ENCODE measurements around the gene GP1BB. TPM values are rescaled to one million over a fixed set of nuclear protein-coding genes. Genes with fewer than 3 reads are reported as not detected.

The GP1BB gene
- total and polyA plus RNA-seq, 10 of the 15 experiments (the other 5 are each of a cell fraction or from before 2014, with no cell fraction given) = 0.05 to 0.28 (median 0.28) TPM; not detected in 7

DNA sequence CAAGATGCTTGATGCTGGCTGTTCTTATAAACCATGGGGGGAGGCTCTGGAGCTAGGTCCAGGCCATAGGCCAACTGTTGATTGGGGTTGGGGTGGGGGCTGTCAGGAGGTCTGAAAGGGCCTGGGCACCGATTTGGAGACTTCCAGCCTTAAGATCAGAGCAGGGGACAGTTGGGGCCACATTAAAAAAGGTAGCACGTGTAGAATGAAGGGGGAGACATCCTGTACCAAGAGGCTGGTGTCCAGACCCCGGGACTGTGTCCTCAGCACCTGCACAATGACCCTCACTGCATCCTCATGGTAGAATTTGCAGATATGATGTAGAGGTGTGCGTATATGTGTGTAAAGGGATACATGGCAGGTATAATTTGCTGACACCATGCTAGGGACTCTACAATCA is 24.8 kb downstream of the GP1BB start:
- DNase-seq (ENCODE audit: low read depth, low spot score) (no peak), ATAC-seq (no peak), FAIRE-seq (no peak)
- WGBS (ENCODE audit: insufficient coverage, insufficient replicate concordance, low lambda C conversion rate, missing lambda C conversion rate) = 9% methylated on average over 4 of the region's 4 CpGs
- in situ Hi-C loops (cut with MboI) = no loop called here
- Histone ChIP-seq H3K4me1 (ENCODE audit: control insufficient read depth, insufficient read depth, low read length) (no peaks in the 10 kb centered on the region), H3K36me3 (ENCODE audit: control insufficient read depth in 2 of 2, insufficient read depth in 2 of 2, low read length in 1 of 2) (no peaks in the 10 kb centered on the region), H3K27ac (ENCODE audit: control insufficient read depth, insufficient read depth) (no peak overlapping the region), H3K27me3 (replicated peaks in 1 of 2; ENCODE audit: control insufficient read depth in 2 of 2, insufficient read depth in 2 of 2, low read length in 1 of 2) (peaks cover 0 to 7% of the 10 kb centered on the region in 2 experiments; a peak in 3 of 4 replicates), H3K79me2 (ENCODE audit: control insufficient read depth, insufficient read depth, low read length) (no peaks in the 10 kb centered on the region), H3K9me3 (replicated peaks; ENCODE audit: control insufficient read depth, insufficient read depth, low read length) (no peaks in the 10 kb centered on the region), H3K4me2 (ENCODE audit: control insufficient read depth, insufficient read depth) (no peak overlapping the region), H3K4me3 (no peak overlapping the region), H2AFZ (ENCODE audit: control insufficient read depth, low read depth, low read length) (no peak overlapping the region), H4K20me1 (ENCODE audit: control insufficient read depth, insufficient read depth) (peaks cover 4% of the 10 kb centered on the region; the same call in 1 of the 2 replicates), H3K9ac (ENCODE audit: control insufficient read depth, insufficient read depth, low read length) (no peak overlapping the region)
- ChIA-PET CTCF (interaction anchor here (1.5 kb wide), 1 partner anchor 162 kb away, joined by 3 read pairs; no protein-coding TSS in a partner anchor), RAD21 (ENCODE audit: unreplicated experiment) (no interaction called here), SMC1A (ENCODE audit: uncharacterized antibody, unreplicated experiment) (no interaction called here), POLR2A (no interaction called here)
- TF ChIP-seq SUZ12 (IDR thresholded peaks at IDR 0.05; ENCODE audit: unreplicated experiment) (no peak), CHD4 (IDR thresholded peaks at IDR 0.05) (no peak), FOXK2 (IDR thresholded peaks at IDR 0.05) (no peak), DPF2 (IDR thresholded peaks at IDR 0.05) (no peak), PAX8 (IDR thresholded peaks at IDR 0.05) (no peak), NBN (IDR thresholded peaks at IDR 0.05) (no peak), ETV6 (conservative IDR thresholded peaks at IDR 0.05 in 1 of 2, IDR thresholded peaks at IDR 0.05 in 1 of 2; ENCODE audit: borderline replicate concordance in 1 of 2, low read depth in 1 of 2) (no peak), ATF7 (IDR thresholded peaks at IDR 0.05; ENCODE audit: low read depth) (no peak)
- TF ChIP-seq, protein P1, sequence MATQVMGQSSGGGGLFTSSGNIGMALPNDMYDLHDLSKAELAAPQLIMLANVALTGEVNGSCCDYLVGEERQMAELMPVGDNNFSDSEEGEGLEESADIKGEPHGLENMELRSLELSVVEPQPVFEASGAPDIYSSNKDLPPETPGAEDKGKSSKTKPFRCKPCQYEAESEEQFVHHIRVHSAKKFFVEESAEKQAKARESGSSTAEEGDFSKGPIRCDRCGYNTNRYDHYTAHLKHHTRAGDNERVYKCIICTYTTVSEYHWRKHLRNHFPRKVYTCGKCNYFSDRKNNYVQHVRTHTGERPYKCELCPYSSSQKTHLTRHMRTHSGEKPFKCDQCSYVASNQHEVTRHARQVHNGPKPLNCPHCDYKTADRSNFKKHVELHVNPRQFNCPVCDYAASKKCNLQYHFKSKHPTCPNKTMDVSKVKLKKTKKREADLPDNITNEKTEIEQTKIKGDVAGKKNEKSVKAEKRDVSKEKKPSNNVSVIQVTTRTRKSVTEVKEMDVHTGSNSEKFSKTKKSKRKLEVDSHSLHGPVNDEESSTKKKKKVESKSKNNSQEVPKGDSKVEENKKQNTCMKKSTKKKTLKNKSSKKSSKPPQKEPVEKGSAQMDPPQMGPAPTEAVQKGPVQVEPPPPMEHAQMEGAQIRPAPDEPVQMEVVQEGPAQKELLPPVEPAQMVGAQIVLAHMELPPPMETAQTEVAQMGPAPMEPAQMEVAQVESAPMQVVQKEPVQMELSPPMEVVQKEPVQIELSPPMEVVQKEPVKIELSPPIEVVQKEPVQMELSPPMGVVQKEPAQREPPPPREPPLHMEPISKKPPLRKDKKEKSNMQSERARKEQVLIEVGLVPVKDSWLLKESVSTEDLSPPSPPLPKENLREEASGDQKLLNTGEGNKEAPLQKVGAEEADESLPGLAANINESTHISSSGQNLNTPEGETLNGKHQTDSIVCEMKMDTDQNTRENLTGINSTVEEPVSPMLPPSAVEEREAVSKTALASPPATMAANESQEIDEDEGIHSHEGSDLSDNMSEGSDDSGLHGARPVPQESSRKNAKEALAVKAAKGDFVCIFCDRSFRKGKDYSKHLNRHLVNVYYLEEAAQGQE (IDR thresholded peaks at IDR 0.05; ENCODE audit: low read depth, low read length) = no peak
- TF ChIP-seq, protein P2, sequence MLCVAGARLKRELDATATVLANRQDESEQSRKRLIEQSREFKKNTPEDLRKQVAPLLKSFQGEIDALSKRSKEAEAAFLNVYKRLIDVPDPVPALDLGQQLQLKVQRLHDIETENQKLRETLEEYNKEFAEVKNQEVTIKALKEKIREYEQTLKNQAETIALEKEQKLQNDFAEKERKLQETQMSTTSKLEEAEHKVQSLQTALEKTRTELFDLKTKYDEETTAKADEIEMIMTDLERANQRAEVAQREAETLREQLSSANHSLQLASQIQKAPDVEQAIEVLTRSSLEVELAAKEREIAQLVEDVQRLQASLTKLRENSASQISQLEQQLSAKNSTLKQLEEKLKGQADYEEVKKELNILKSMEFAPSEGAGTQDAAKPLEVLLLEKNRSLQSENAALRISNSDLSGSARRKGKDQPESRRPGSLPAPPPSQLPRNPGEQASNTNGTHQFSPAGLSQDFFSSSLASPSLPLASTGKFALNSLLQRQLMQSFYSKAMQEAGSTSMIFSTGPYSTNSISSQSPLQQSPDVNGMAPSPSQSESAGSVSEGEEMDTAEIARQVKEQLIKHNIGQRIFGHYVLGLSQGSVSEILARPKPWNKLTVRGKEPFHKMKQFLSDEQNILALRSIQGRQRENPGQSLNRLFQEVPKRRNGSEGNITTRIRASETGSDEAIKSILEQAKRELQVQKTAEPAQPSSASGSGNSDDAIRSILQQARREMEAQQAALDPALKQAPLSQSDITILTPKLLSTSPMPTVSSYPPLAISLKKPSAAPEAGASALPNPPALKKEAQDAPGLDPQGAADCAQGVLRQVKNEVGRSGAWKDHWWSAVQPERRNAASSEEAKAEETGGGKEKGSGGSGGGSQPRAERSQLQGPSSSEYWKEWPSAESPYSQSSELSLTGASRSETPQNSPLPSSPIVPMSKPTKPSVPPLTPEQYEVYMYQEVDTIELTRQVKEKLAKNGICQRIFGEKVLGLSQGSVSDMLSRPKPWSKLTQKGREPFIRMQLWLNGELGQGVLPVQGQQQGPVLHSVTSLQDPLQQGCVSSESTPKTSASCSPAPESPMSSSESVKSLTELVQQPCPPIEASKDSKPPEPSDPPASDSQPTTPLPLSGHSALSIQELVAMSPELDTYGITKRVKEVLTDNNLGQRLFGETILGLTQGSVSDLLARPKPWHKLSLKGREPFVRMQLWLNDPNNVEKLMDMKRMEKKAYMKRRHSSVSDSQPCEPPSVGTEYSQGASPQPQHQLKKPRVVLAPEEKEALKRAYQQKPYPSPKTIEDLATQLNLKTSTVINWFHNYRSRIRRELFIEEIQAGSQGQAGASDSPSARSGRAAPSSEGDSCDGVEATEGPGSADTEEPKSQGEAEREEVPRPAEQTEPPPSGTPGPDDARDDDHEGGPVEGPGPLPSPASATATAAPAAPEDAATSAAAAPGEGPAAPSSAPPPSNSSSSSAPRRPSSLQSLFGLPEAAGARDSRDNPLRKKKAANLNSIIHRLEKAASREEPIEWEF (IDR thresholded peaks at IDR 0.05; ENCODE audit: insufficient replicate concordance, low read depth, low read length) = no peak
- intact Hi-C loops (cut with micrococcal nuclease; ENCODE audit: unreplicated experiment) = no loop called here
- no TSS peak for BruUV-seq (replicated peaks)
